PC-3 (cell line): ENCODE results near the gene HS3ST5.

Experiments
- EZH2 ChIP-seq: fragments of 300-600 bp; sonication (generic); IDR thresholded peaks from one replicate; pipeline ENCODE4 v1.6.1; 2017; ENCODE audit warnings: antibody characterized with exemption, mild to moderate bottlenecking, low read length; ENCODE audit not compliant: unreplicated experiment
- EZH2phosphoT487 ChIP-seq: fragments of 300-600 bp; sonication (generic); IDR thresholded peaks from 2 replicates; pipeline ENCODE4 v1.6.1; 2018; ENCODE audit warnings: mild to moderate bottlenecking, antibody characterized with exemption, low read length, borderline replicate concordance

GRCh38 chr6:114187563-114187962 is 155.3 kb downstream of the HS3ST5 start:
- no peak for TF ChIP-seq EZH2
- no peak for TF ChIP-seq EZH2phosphoT487
